Measurements from ENCODE around the gene ATP5IF1.

Gene ATP5IF1

DNA sequence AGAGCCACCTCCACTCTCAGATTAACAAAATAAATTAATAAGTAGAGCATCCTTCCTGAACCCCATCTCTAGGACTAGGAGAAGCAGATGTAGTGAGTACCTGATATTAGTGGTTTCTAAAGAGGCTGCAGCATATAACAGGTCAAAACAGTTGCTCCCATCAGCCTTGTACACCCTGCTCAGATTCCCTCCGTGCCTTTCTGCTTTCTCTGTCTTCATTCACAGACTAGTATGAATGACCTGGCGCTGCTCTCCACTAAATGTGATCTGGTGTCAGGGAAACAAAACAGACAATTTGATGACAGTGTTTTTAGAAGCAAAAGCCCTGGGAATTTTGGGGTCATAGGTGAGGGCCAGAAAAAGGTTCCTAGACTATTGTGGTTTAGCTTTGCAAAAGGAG lies 31.7 kb downstream of the ATP5IF1 start:
- no peak for DNase-seq

DNA sequence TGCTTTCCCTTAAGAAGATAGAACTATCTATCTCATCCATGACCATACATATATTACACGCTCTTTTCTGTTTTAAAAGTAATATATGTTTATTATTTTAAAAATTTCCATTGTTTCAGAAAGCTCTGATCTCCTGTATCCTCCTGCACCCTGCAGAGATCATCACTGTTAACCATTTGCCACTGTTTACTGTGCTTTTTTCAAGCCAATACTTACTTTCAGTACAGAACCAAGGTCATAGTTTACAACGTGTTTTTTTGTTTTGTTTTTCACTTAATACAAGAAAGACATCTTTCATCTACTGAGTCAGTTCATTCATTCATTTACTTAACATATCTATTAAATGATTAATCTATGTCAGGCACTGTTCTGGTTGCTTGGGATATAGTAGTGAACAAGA lies 33.6 kb downstream of the ATP5IF1 start:
- no peak for DNase-seq

DNA sequence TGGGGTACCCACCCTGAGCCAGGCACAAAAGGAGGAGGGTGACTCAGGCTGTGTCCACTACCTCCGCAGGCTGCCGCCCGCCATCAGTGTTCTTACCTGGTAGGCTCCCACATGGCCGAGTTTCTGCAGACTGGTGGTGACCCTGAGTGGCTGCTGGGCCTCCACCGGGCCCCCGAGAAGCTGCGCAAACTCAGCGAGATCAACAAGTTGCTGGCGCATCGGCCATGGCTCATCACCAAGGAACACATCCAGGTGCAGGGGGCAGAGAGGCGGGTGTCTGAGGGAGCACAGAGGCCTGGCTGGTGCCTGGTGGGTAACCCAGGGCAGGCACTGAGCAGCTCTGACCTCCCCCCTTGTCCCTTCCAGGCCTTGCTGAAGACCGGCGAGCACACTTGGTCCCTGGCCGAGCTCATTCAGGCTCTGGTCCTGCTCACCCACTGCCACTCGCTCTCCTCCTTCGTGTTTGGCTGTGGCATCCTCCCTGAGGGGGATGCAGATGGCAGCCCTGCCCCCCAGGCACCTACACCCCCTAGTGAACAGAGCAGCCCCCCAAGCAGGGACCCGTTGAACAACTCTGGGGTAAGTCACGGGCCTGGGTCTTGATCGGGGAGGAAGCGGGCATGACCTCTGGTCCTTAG lies 36.4 kb downstream of the ATP5IF1 start:
- DNase-seq = no peak

DNA sequence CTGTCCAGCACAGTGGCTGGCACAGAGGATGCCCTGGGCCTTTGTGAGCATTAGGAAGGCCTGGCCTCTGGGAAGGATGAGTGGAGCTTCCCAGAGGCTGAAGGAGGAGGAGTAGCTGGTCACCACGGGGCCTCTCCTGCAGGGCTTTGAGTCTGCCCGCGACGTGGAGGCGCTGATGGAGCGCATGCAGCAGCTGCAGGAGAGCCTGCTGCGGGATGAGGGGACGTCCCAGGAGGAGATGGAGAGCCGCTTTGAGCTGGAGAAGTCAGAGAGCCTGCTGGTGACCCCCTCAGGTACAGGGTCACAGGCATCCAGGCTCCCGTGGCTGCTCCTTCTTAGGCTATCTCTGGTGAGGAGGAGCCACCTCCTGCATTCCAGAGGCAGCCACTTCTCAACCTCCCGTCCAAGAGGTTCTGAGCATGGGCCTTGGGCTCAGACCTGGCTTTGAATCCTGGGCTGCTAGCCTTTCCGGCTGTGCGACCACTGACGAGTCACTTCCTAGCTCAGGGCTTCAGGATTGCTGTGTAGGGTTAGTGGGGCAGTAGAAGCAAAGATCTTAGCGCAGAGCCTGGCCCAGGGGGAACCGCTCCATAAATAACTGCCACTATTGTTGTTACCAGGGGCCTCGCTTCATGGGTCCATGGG lies 37.4 kb downstream of the ATP5IF1 start:
- DNase-seq = no peak

DNA sequence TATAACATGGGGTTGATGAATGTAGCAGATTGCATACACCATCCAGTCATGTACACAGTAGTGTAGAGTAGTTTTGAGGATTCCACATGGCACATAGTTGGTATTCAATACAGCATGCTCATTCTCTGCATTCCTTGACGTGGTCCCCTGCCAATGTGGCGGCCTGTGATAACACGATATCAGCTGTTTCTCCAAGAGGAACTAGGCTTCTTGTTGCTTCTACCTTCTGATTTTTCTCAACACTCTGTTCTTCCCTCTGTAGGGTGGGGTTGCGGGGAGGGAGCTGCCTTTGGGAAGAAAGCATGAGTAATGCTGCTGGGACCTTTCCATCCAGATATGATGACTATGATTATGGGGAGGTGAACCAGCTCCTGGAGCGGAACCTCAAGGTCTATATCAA lies 42.8 kb downstream of the ATP5IF1 start:
- DNase-seq = no peak

DNA sequence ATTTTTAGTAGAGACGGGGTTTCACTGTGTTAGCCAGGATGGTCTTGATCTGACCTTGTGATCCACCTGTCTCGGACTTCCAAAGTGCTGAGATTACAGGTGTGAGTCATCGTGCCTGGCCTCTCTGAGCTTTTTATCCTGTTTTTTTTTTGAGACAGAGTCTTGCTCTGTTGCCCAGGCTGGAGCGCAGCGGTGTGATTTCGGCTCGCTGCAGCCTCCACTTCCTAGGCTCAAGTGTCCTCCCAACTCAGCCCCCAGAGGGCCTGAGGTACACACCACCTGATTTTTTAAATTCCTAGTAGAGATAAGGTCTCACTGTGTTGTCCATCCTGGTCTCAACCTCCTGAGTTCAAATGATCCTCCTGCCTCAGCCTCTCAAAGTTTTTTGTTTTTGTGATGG lies 43.8 kb downstream of the ATP5IF1 start:
- no peak for DNase-seq

DNA sequence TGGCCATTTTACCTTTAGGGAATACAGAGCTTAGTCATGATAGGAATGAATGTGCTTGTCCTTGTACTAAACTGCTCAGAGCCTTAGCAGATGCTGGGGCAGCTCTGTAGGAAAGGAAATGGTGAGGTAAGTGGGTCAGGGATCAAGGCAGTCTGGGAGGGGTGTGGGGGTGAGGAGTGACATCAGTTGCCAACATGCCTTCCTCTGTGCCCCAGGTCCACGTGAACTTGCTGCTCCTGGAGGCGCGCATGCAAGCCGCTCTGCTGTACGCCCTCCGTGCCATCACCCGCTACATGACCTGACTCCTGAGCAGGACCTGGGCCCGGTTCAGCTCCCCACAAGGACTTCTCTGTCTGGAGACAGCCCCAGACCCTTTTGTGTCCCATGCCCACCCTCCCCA lies 44.6 kb downstream of the ATP5IF1 start:
- no peak for DNase-seq

DNA sequence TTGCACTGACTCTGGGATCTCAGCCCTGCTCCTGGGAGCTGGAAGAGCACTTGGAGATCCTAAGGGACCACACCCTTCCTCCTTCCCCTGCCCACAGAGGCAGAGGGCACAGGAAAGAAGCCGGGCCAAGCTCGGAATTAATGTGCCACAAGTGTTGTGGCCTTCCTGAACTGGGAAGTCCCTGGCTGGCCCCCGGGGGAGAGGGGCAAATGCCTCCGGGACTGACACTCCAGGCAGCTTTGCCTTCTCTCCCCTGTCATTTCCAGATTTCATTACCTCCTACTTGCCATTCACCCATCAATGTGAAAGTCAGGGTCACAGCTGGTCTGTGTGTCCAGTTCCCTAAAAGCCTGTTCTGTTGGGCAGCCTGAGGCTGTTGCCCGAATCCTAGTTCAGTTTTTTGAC lies 45.1 kb downstream of the ATP5IF1 start:
- DNase-seq = no peak

DNA sequence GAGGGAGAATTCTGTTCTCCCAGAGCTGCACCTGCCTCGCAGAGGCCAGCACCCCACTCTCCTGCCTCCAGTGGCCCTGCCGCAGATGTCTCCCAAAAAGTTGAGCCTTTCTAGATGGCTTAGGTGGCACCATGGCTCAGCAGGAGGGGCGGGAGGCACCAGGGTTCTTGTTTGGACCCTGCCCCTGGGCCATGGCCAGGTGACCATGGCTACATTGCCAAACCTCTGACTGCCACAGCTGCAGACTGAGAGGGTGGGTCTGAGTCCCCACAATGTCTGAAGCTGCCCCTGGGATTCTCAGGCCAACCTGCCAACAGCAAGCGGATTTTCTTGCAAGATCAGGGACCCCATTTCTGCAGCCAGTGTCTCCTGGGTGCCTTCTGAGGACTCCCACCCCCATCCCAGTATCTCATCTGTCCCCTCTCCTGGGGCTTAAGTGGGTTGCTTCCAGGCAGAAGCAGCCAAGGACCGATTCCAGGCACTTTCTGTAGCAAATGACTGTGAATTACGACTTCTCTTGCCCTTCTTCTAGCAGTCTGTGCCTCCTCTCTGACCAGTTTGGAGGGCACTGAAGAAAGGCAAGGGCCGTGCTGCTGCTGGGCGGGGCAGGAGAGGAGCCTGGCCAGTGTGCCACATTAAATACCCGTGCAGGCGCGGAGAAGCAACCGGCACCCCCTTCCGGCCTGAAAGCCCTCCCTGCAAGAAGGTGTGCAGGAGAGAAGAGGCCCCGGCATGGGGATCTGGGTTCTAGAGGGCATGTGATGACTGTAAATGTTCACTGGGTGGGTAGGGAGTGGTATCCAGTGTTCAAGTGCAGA lies 45.9 kb downstream of the ATP5IF1 start:
- no peak for DNase-seq

DNA sequence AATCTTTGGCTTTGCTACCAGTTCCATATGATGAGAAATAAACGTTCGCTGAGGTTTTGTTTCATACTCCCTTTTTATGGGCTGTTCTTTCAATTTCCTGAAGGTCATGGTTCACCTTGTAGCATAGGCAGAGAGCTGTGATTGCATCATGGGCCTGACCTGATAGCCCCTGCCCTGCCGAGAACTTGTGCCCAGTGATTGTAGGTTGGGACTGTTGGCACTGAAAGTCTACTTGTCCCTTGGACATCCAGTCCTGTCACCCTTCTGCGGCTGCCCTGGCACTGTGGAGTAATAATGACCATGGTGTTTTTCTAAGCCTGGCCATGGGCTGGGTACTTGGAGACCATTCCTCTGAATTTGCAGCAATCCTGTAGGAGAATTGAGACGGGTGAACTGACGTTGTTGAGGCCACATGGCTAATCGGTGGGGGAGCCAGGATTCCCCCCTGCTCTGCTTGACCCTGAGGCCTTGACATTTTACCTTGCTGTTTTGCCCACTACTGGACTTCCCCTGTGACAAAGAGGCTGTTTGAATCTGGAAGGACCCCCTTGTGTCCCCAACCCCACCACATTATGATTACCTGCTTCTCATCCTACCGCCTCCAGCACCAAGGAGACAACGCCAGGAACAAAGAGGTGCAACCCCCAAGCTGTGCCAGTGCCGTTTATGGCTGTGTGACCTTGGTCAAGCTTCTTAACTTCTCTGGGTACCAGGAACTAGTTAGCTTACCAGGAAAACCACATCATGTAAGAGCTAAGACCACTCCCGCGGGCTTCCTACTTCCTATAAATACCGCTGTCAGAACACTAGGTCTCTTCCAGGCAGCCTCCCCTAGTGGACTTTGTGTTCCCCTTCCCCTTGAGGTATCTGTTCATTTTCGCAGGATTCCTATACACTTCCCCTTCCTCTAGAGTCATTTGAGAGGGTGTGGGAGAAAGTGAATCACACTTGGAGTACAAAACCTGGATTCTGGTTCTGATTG lies 46.8 kb downstream of the ATP5IF1 start:
- no peak for DNase-seq

DNA sequence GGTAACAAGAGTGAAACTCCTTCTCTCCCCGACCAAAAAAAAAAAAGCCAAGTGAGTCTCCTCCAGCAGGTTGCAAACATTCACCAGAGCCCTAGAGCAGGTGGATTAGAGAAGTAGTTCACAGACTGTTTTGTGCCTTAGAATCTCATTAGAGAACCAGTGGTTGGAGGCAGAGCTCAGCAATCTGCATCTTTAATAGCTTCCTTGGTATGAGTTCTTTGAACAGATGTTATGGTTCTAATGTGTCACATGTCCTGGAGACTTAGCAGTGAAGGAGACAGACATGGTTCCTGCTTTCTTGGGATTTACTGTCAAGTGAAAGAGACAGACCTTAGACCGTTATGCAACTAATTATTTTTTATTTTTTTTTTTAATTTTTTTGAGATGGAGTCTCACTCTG lies 50.2 kb downstream of the ATP5IF1 start:
- no peak for DNase-seq

Measured in cerebellar nuclear complex (tissue), 1 donor.